Adrenal gland (tissue), 12 donors: ENCODE measurements around the gene TMEM37. TPM values are rescaled to one million over a fixed set of nuclear protein-coding genes. Genes with fewer than 3 reads are reported as not detected.

Source experiments
- DNase-seq, 7 donors: peaks; one replicate each; pipeline ENCODE4 v3.0.0-alpha.2; 2019 to 2020
- H3K27ac ChIP-seq, 5 donors: fragments of 200-600 bp; sonication (generic) in 4 of 5; 1 replicate in 3 of 5; 2 replicates in 2 of 5; pipeline versions ENCODE4 v1.5.1 to v1.8.0; 2016 to 2020; ENCODE audit warnings: mild to moderate bottlenecking in 1 of 5
- H3K27me3 ChIP-seq: fragments of 200-600 bp; 2 replicates; pipeline ENCODE4 v1.8.0; 2021
- H3K36me3 ChIP-seq, 2 donors: fragments of 200-600 bp; replicated peaks in 1 of 2; 1 replicate in 1 of 2; 2 replicates in 1 of 2; pipeline versions ENCODE4 v1.5.1 to v1.8.0; 2018 to 2022
- H3K4me1 ChIP-seq, 2 donors: fragments of 200-600 bp; replicated peaks in 1 of 2; 1 replicate in 1 of 2; 2 replicates in 1 of 2; pipeline versions ENCODE4 v1.5.1 to v1.8.0; 2018 to 2021
- H3K4me3 ChIP-seq, 4 donors: fragments of 200-600 bp; sonication (generic) in 3 of 4; one replicate each; pipeline ENCODE4 v1.5.1; 2016 to 2018
- H3K9me3 ChIP-seq, 3 donors: fragments of 200-600 bp; sonication (generic) in 1 of 3; replicated peaks in 1 of 3; 1 replicate in 2 of 3; 2 replicates in 1 of 3; pipeline versions ENCODE4 v1.5.1 to v1.8.0; 2016 to 2021
- CTCF ChIP-seq, 6 experiments: fragments of 450-650 bp in 4 of 6; fragments of 200-600 bp in 2 of 6; sonication (generic) in 1 of 6; IDR thresholded peaks; 1 replicate in 5 of 6; 2 replicates in 1 of 6; pipeline versions ENCODE4 v1.5.1 to v1.8.0; 2016 to 2021; ENCODE audit warnings: antibody characterized with exemption in 6 of 6, mild to moderate bottlenecking in 2 of 6, moderate library complexity in 1 of 6
- POLR2A ChIP-seq, 2 donors: fragments of 450-650 bp; IDR thresholded peaks; one replicate each; pipeline ENCODE4 v1.6.1; 2017; ENCODE audit warnings: antibody characterized with exemption in 2 of 2, mild to moderate bottlenecking in 2 of 2, moderate library complexity in 1 of 2
- WGBS, 4 donors: extraction: QIAGEN DNeasy Blood & Tissue Kit in 2 of 4; methylation state at CpG; one replicate each; pipeline versions ENCODE4 v1.1.5 to v1.1.7; 2013 to 2017; 5-methylcytosine and 5-hydroxymethylcytosine counted together
- intact Hi-C, 2 donors: fragments of 100-400 bp; cut with DNase I; formaldehyde crosslinking; loops; one replicate each; pipeline versions ENCODE4 v1.14.1 to v1.15.0; 2022 to 2023
- polyA plus RNA-seq, 3 donors: library from polyadenylated mRNA; stranded (reverse); fragments of 200-250 nt in 2 of 3; fragments of 350-450 nt in 1 of 3; fragmentation: Illumina TruSeq in 1 of 3; extraction: RNeasy Lipid Tissue Mini Kit (QIAGEN cat#74804) in 1 of 3; gene quantifications; one replicate each; pipeline ENCODE4 v1.2.3, GENCODE V29; 2013 to 2014
- total RNA-seq, 9 donors: library from RNA; depleted of rRNA in 4 of 9; stranded (reverse); fragments of >200 nt in 4 of 9; fragments of 120-200 nt in 1 of 9; fragmentation: NEBNext Ultra II Directional in 1 of 9; extraction: Animal tissue kit (Norgen Biotek cat#: 25700) in 1 of 9; gene quantifications; one replicate each; pipeline versions ENCODE4 v1.1.0 to v1.2.4, GENCODE V29; 2013 to 2023
- donor health status: healthy with polysubstance abuse.
- donor health status: Bipolar disorder and iron deficiency.
- donor health status: DM: yes; HTN: yes; CAD: no.
- donor health status: DM: no; HTN: no; CAD: no.
- donor health status: DM: no; HTN: no; CAD: no.
- donor health status: DM: yes; HTN: yes; CAD: no.

Gene TMEM37
- total and polyA plus RNA-seq, 12 donors = 5.5 to 31.8 (median 14.7) TPM

GRCh38 chr2:119431976-119432850 lies 559 bp downstream of the TMEM37 start:
- Histone ChIP-seq H3K4me3 (peak overlapping the region in 3 of 4 donors; percentile 2 to 62 (median 8)), H3K9me3 (no peaks in the 10 kb centered on the region), H3K27ac (peak overlapping the region in 4 of 5 donors; percentile 48 to 87 (median 74)), H3K36me3 (peaks cover 0 to 4% of the 10 kb centered on the region in 2 donors), H3K27me3 (no peaks in the 10 kb centered on the region), H3K4me1 (peaks cover 25 to 68% of the 10 kb centered on the region in 2 donors)
- peak; percentile 38 to 64 (median 52) for DNase-seq
- intact Hi-C loops = no loop called here
- no peak for TF ChIP-seq POLR2A (IDR thresholded peaks at IDR 0.05)
- TF ChIP-seq CTCF (IDR thresholded peaks at IDR 0.05) = no peak
- 10 to 59% (median 27%) methylated on average over 21 to 53 of the region's 53 CpGs for WGBS, 4 donors

GRCh38 chr2:119432851-119433522 lies 1.3 kb downstream of the TMEM37 start:
- TF ChIP-seq POLR2A (IDR thresholded peaks at IDR 0.05) (no peak), CTCF (IDR thresholded peaks at IDR 0.05) (no peak)
- H3K4me3 ChIP-seq = peak overlapping the region in 1 of 4 donors; percentile 62
- WGBS, 4 donors = 94 to 97% (median 96%) methylated on average over 17 of the region's 17 CpGs
- no peaks in the 10 kb centered on the region for H3K27me3 ChIP-seq
- peaks cover 22 to 60% of the 10 kb centered on the region in 2 donors for H3K4me1 ChIP-seq
- peak in 1 of 7 donors; percentile 46 for DNase-seq
- H3K36me3 ChIP-seq = peaks cover 0 to 9% of the 10 kb centered on the region in 2 donors
- no peaks in the 10 kb centered on the region for H3K9me3 ChIP-seq
- peak overlapping the region in 1 of 5 donors; percentile 87 for H3K27ac ChIP-seq
- intact Hi-C loops = no loop called here

- intact Hi-C loops = no loop called here
- 70 to 78% (median 74%) methylated on average over 10 of the region's 10 CpGs for WGBS, 4 donors
Measured at GRCh38 chr2:119433636-119434327, 2.1 kb downstream of the TMEM37 start.

More at GRCh38 chr2:119433636-119434327, 2.1 kb downstream of the TMEM37 start:
- DNase-seq = peak in 1 of 7 donors; percentile 42
- TF ChIP-seq CTCF (IDR thresholded peaks at IDR 0.05) = no peak
- TF ChIP-seq POLR2A (IDR thresholded peaks at IDR 0.05) = no peak
- H3K4me1 ChIP-seq = peaks cover 22 to 52% of the 10 kb centered on the region in 2 donors
- no peaks in the 10 kb centered on the region for H3K9me3 ChIP-seq
- H3K27me3 ChIP-seq = no peaks in the 10 kb centered on the region
- H3K4me3 ChIP-seq = no peak overlapping the region
- peaks cover 0 to 9% of the 10 kb centered on the region in 2 donors for H3K36me3 ChIP-seq
- no peak overlapping the region for H3K27ac ChIP-seq
